G401 (cell line): Measurements from ENCODE around the gene XCR1. TPM values are rescaled to one million over a fixed set of nuclear protein-coding genes. Genes with fewer than 3 reads are reported as not detected.
"Not testable (repeated sequence)": the region's sequence is repeated elsewhere in the genome, so short reads cannot be mapped to it uniquely, and the experiment has no call there.

Experiments used
- DNase-seq: peaks from one replicate; pipeline ENCODE4 v3.0.0-alpha.2; 2015; ENCODE audit warnings: low spot score
- in situ Hi-C: cut with HindIII; loops from 2 replicates; pipeline ENCODE4 v1.10.0; 2016; ENCODE audit warnings: low sequenced_read_pairs, mixed read lengths
- total RNA-seq: library from RNA; depleted of rRNA; stranded (reverse); fragments of >200 nt; shearing (Covaris generic); gene quantifications from 2 replicates; pipeline ENCODE4 v1.2.3, GENCODE V29; 2014

Gene XCR1
- total RNA-seq, 1 experiment from 2014 or later: not detected

DNA sequence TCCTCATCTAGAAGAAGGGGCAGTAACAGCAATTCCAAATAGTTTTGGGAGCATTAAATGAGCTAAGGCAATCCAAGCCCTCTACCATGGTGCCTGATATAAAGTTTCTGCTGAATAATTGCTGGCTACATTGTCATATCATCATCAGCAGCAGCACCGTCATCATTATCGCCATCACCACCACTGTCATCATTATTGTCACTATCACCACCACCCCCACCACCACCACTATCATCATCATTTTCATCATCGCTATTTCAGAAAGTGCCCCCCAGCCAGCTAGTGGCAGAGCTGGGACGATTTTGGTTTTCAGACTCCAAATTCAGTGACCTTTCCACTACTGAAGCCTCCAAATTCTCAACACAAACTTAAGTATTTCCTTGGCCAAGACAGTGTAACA is 15.0 kb downstream of the XCR1 start:
- no peak for DNase-seq
- in situ Hi-C loops: no loop called here

- in situ Hi-C loops: no loop called here
- no peak for DNase-seq
These were observed 16.7 kb downstream of the XCR1 start for GRCh38 chr3:46010519-46011113.

DNA sequence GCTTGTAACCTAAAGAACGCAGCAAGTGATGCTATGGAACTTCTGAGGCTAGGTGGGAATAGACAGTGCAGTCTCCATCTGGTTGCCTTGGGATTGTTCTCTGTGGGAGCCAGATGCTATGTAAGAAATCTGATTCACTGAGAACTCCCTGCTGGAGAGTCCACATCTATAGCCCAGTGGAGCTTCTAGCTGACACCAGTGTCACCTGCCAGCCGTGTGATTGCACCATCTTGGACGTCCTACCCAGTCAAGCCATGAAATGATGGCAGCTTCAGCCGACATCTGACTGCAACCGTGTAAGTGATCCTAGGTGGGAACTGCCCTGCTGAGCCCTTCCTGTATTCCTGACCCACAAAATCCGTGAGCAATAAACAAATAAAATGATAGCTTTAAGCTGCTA is 19.2 kb downstream of the XCR1 start:
- in situ Hi-C loops: no loop called here
- no peak for DNase-seq

DNA sequence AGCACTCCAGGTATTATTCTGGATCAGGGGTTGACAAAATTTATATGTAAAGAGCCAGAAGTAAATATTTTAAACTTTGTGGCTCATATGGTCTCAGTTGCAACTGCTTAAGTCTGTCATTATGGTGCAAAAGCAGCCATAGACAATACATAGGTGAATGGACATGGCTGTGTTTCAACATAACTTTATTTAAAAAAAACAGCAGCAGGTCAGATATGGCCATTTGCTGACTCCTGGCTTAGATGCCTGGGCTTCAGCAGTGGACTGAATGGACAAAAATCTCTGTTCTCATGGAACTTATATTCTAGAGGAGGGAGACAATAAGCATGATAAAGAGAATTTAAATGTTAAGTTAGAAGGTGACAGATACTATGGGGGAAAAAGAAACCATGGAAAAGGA is 20.0 kb downstream of the XCR1 start:
- DNase-seq: no peak
- in situ Hi-C loops: no loop called here

- DNase-seq: no peak
- in situ Hi-C loops: no loop called here
These were observed 20.8 kb downstream of the XCR1 start for GRCh38 chr3:46006238-46007032.

GRCh38 chr3:46003706-46004105 is 23.6 kb downstream of the XCR1 start:
- DNase-seq, in situ Hi-C loops: not testable (repeated sequence)

DNA sequence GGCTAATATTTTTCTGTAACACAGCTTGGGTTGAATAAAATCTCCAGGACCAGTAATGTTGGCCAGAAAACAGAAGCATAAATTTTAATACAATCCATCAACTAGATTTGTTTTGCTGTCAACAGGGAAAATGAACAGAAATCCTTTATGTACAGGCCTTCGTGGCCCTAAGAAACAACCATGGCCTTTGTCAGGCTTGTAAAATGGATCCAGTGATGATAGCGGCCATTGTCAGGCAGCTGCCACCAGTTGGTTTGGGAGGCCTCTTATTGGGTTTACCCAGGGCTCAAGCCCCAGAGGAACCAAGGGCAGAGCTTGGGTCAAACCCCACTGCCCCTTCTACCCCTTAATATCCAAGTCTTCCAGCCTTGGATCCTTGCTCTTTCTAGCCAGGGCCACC is 26.1 kb downstream of the XCR1 start:
- in situ Hi-C loops: no loop called here
- no peak for DNase-seq

- no peak for DNase-seq
- in situ Hi-C loops: no loop called here
These were observed 29.3 kb downstream of the XCR1 start for GRCh38 chr3:45997942-45998341.

- in situ Hi-C loops, DNase-seq: not testable (repeated sequence)
These were observed 29.8 kb downstream of the XCR1 start for GRCh38 chr3:45997499-45997898.

- in situ Hi-C loops: no loop called here
- DNase-seq: peak; percentile 61
These were observed 31.8 kb downstream of the XCR1 start, which contains the start of gene FYCO1 for GRCh38 chr3:45995236-45996192. TSS of gene FYCO1 (minus strand) at chr3:45995824. CDS start at chr3:45984910, 10,914 bp downstream.

DNA sequence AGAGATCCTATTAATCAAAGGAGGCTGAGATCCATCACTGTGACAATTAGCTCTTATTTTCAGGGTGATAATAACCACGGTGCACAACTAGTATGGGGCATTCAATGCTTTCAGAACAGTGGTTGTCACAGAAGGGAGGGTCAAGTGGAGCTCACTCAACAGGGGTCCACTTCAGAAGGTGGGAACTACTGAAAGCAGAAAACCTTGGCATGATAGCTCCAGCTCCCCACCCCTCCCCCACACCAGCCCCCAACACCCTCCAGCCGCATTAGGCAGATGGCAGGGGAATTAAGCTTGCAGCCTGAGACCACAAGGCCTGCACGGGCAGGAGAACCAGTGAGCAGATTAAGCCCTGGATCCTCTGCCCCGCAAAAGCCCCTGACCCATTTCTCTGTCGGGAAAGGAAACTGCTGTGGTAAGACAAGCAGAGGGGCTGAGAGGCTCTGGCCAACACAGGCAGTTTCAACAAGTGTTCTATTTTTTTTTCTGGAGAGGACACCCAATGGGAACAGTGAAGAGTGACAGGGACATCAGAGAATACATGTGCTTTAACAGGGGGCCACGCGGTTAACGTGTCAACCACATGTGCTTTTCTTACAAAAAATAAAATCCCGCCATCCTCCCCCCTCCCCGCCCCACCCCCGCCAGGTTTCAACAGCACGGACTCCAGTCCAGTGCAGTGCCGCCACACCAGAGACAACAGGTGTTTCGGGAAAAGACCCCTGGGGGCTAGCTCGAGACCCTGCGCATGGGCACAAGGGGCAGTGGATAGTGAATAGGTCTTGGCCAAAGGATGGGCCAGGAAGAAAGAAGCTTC is 32.7 kb downstream of the XCR1 start:
- in situ Hi-C loops: no loop called here
- DNase-seq: no peak

DNA sequence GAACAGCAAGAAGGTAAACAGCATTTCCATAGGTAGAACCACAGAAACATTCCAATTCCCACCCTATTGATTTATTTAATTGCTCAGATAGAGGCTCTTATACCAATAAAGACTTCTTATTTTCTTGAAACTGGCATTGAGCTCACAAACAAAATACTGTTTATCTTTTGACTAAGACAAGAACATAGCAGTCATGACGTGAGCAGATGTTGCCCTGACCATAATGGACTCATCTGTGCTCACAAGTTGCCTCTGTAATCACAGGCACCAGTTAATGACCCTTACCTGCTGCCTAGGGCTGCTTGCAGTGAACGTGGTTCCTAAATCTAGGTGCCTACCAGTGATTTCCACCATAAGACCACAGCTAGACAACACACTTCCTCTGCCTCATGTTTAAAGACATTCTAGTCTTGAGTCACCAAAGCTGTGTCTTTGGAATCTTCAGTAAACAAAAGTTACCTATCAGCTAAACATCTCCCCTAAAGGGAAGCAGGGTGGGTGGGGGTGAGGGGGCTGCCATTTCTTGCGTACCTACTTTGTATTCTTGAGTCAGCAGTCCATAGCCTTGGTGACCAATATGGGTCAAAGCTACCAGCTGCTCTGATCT is 33.8 kb downstream of the XCR1 start:
- in situ Hi-C loops: no loop called here
- no peak for DNase-seq

- in situ Hi-C loops: no loop called here
- DNase-seq: no peak
These were observed 34.5 kb downstream of the XCR1 start for GRCh38 chr3:45992821-45993221.

DNA sequence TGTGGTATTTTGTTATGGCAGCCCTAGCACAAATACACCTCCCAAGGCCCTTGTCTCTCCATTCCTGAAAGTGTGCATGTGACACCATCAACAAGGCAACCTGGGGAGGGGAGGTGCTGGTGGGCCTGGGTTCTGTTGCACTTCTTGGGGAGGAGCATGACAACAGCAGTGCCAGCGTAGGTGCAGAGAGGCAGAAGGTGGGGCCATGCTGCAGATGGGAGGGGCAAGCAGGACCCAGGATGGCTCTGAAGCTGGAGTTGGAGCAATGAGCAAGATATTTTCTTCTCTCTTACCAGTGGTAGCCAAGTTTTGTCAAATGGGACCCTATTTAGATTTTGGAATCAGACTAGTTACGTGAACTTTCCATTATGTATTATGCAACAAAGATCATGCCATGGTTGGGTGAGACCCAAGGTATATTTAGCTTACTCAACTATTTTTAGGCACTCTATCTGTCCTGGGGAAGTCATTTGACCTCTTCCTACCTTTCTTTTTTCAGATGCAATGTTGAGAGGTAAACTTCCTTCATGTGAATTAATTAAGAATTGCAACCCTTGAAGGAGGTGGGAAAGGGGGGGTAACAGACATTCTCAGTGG is 35.1 kb downstream of the XCR1 start:
- in situ Hi-C loops: no loop called here

DNA sequence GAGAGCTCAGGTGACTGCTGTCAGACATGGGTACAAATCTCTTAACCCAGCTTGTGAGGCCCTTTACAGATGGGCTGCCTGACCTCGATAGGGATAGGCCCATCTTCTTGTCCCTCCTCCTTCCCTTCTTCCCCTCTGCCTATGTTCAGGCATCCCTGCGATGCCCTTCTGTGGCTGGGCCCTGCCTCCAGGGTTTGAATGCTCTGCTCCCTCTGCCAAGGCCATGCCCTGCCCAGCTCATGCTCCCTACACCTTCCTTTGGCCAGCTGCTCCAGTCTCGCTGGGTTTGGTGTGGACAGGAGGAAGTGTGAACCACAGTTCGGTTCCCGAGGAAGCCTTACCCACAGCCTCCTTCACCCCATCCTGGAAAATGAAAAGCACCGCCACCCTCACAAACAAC is 35.9 kb downstream of the XCR1 start:
- no peak for DNase-seq
- in situ Hi-C loops: no loop called here

More for the DNA sequence above, 35.1 kb downstream of the XCR1 start:
- DNase-seq: no peak

DNA sequence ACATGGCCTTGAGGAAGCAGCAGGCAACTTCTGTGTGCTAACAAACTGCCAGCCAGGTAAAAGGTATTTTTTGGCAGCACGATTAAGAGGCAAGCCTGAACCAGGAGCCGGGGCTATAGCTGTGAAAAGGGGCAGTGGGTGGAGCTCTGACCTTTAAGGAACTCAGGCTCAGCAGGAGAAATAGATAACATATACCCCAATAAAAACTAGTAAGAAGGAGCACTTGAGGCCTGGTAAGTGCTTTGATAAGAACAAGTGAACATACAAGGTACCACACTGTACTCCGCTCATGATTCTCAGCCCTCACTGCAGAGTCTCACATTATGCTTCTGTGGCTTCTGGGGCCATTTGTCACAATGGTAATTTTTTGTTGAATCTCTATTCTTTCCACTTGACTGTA is 37.1 kb downstream of the XCR1 start:
- DNase-seq: no peak
- in situ Hi-C loops: no loop called here

DNA sequence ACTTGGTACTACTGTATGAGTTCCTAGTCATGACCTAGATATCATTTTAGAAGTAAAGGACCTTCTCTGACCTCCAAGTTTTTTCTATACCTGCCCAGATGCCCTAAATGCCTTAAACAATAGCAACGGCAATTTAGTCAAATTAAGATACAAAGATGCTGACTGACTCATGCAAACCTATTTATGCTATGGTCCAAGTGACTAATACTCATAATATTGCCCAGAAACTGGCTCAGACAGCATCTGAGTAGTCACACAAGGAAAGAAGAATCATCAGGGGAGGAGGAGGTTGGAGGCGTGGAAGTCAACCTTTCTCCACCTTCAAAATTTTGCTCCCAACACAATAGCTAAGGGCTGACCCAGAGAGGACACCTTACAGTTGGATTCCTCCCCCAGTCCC is 38.5 kb downstream of the XCR1 start:
- DNase-seq: no peak
- in situ Hi-C loops: no loop called here

DNA sequence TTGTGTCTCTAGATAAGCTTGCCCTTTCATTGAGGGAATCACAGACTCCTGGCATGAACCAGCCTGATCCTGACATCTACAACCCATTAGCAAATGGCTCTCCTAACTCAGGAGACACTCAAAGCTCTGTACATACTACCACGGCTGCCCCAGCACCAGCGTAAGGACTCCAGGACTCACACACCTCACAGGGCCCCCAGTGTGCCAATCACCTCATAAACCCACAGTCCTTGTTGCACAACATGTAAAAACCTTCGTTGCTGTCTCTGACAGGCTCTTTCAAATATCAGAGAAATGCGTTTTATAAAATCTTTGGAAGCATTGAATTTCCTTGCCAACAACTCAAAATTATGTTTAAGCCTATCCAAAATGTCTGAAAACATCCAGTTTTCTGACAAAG is 38.9 kb downstream of the XCR1 start:
- in situ Hi-C loops: no loop called here
- DNase-seq: no peak
